Kidney epithelial cell (primary cell): ENCODE data around the gene NMT2. TPM values are rescaled to one million over a fixed set of nuclear protein-coding genes. Genes with fewer than 3 reads are reported as not detected.

Experiments used
- DNase-seq: peaks from one replicate; pipeline ENCODE4 v3.0.0-alpha.2; 2010; ENCODE audit warnings: low read depth
- H3K27me3 ChIP-seq: 2 replicates; pipeline ENCODE4 v1.6.0; 2011; ENCODE audit warnings: low read length; ENCODE audit not compliant: control insufficient read depth, insufficient read depth
- H3K36me3 ChIP-seq: 2 replicates; pipeline ENCODE4 v1.5.1; 2011; ENCODE audit warnings: low read length; ENCODE audit not compliant: control insufficient read depth, insufficient read depth
- H3K4me3 ChIP-seq: 2 replicates; pipeline ENCODE4 v1.5.1; 2011; ENCODE audit warnings: low read depth, mild to moderate bottlenecking, control low read depth, low read length
- total RNA-seq: library from RNA; depleted of rRNA; stranded (reverse); fragments of >200 nt; gene quantifications from 2 replicates; pipeline ENCODE4 v1.2.3, GENCODE V29; 2015
- TF ChIP-seq, protein P1 (sequence below): IDR thresholded peaks from 2 replicates; pipeline ENCODE4 v1.5.1; 2011; ENCODE audit warnings: mild to moderate bottlenecking, moderate library complexity, low read length, control low read depth, inconsistent platforms; ENCODE audit not compliant: insufficient read depth, poor library complexity, severe bottlenecking

NMT2 gene
- total RNA-seq, 1 donor from 2014 or later: 8.0 TPM

DNA sequence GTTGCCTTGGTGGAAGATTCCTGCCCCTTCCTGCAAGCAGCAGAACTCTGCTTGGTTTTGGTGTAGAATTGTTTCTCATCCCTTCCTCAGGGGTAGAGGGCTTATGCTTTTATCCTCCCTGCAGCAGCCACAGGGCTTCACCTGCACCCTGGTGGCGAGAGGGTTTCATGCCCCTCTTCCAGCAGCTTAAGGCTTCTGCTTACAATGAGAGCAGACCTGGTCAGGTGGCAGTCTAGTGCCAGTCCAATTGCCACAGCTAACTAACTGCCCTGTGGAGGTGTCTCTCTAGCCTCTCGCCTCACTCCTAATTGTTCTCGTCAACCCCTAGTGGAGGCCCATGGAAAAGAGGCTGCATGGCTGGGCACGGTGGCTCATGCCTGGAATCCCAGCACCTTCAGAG is 99.3 kb downstream of the NMT2 start:
- Histone ChIP-seq H3K36me3 (no peaks in the 10 kb centered on the region), H3K4me3 (no peak overlapping the region), H3K27me3 (no peaks in the 10 kb centered on the region)
- DNase-seq: no peak
- TF ChIP-seq, protein P1, sequence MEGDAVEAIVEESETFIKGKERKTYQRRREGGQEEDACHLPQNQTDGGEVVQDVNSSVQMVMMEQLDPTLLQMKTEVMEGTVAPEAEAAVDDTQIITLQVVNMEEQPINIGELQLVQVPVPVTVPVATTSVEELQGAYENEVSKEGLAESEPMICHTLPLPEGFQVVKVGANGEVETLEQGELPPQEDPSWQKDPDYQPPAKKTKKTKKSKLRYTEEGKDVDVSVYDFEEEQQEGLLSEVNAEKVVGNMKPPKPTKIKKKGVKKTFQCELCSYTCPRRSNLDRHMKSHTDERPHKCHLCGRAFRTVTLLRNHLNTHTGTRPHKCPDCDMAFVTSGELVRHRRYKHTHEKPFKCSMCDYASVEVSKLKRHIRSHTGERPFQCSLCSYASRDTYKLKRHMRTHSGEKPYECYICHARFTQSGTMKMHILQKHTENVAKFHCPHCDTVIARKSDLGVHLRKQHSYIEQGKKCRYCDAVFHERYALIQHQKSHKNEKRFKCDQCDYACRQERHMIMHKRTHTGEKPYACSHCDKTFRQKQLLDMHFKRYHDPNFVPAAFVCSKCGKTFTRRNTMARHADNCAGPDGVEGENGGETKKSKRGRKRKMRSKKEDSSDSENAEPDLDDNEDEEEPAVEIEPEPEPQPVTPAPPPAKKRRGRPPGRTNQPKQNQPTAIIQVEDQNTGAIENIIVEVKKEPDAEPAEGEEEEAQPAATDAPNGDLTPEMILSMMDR: no peak

DNA sequence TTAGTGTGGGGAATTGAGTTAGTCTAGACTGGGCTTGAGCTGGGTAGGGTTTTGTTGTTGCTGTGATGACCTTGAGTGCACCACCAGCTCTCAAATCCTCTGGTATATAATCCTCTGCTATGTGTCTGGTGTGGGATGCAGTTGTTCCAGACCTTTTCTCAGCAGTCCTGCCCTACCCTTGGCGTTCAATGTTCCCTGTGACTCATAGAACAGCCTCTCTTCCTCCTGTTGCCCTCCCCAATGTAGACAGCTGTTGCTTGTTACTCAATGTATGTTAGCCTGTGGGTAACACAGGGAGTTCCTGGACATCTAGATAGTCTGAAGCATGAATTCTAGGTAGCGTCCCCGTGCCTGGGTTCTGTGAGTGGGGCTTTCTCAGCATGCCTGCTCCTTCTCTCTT is 99.7 kb downstream of the NMT2 start:
- Histone ChIP-seq H3K27me3 (no peaks in the 10 kb centered on the region), H3K36me3 (no peaks in the 10 kb centered on the region), H3K4me3 (no peak overlapping the region)
- no peak for DNase-seq
- TF ChIP-seq, protein P1: no peak

DNA sequence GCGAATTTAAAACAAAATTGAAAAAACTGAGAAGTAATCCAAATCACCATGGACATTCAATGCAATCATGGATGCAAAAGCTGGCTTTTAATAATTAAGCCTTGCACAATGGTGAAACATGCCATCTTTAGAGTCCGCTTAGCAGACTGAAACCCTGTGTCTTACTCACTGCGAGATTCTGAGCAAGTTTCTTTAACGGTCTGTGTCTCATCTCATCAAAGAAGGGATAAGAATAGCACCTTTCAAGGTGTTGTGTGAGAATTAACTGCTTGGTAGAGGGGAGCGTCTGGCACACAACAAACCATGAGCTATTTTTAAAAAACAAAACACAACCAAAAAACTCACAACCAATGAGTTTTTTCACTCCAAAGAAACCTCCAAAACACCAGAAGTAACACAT is 101.3 kb downstream of the NMT2 start:
- no peak for DNase-seq
- Histone ChIP-seq H3K4me3 (no peak overlapping the region), H3K36me3 (no peaks in the 10 kb centered on the region), H3K27me3 (no peaks in the 10 kb centered on the region)
- TF ChIP-seq, protein P1: no peak

DNA sequence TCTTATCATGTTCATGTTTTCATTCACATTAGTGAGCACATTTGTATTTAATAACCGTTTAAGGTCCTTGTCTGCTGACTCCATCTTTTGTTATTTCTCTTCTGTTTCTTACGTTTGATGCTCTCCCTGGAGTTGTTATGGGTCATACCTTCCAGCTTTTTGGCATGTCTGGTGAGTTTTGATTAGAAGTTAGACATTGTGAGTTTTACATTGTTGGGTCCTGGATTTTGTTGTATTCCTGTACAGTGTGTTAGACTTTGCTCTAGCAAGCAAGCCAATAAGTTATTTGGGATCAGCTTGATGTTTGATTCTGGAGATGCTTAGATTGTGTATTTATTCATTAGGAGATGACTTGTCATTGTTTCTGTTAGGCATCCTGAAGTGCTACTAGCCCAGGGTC is 107.9 kb downstream of the NMT2 start:
- Histone ChIP-seq H3K4me3 (no peak overlapping the region), H3K36me3 (no peaks in the 10 kb centered on the region), H3K27me3 (no peaks in the 10 kb centered on the region)
- TF ChIP-seq, protein P1: no peak
- DNase-seq: no peak

DNA sequence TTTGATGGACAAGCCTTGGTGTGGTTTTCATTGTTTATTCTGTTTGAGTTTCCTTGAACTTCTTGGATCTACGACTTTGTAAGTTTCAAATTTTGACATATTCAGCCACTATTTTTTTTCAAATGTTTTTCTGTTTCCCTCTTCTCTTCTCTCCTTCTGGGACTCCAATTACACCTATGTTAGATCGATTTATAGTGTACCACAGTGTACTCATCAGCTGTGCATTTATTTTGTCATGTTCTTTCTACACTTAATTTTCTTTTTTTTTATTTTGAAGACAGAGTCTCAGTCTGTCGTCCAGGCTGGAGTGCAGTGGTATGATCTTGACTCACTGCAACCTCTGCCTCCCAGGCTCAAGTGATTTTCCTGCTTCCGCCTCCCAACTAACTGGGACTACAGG is 108.6 kb downstream of the NMT2 start:
- TF ChIP-seq, protein P1: no peak
- H3K4me3 ChIP-seq: no peak overlapping the region
- H3K27me3 ChIP-seq: no peaks in the 10 kb centered on the region
- H3K36me3 ChIP-seq: no peaks in the 10 kb centered on the region
- no peak for DNase-seq

DNA sequence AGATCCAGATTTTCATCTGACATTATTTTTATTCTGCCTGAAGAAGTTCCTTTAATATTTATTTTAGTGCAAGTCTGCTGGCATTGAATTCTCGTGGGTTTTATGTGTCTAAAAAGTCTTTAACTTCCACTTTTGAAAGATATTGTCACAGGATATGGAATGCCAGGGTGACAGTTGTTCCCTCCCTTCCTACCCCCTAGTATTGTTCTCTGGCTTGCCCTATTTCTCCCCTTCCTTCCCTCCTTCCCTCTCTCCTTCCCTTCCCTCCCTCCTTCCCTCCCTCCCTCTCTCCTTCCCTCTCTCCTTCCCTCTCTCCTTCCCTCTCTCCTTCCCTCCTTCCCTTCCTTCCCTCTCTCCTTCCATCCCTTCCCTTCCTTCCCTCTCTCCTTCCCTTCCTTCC is 109.8 kb downstream of the NMT2 start:
- Histone ChIP-seq H3K27me3 (no peaks in the 10 kb centered on the region), H3K4me3 (no peak overlapping the region), H3K36me3 (no peaks in the 10 kb centered on the region)
- TF ChIP-seq, protein P1: no peak
- no peak for DNase-seq
